ENCODE results near the gene TGM1.

Gene TGM1

GRCh38 chr14:24292118-24292807 is 29.3 kb upstream of the TGM1 start:
- DNase-seq: no peak

- DNase-seq: no peak
These were observed 28.6 kb upstream of the TGM1 start for GRCh38 chr14:24291446-24292117.

GRCh38 chr14:24290746-24291145 is 27.8 kb upstream of the TGM1 start:
- DNase-seq: no peak

DNA sequence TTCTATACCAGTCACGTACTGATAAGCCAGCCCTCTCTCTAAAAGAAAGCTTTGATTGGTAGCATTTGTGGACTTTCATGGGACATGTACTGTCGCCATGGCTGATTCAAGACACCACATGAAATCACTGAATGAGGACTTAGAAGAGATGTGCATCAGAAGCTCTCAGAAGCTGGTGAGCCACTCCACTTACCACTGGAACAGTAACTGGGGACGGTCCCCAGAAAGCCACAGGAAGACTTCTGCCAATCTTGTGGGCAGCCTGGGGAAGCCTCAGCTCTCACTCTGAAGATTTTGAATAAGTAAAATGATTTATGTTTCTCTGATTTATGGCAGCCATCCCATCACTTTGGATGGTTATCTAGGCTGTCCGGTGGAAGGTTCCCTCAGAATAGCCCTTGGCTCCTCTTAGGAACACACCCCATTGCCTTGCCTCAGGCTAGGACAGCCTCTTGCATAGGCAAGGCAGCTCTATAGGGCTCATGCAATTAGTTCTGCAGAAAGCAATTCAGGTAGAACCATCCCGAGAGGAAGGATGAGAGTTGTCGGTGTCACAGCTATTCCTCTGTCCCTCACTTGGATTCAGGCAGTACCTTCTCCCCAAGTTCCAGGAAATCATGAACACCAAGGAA is 26.8 kb upstream of the TGM1 start:
- DNase-seq: no peak

DNA sequence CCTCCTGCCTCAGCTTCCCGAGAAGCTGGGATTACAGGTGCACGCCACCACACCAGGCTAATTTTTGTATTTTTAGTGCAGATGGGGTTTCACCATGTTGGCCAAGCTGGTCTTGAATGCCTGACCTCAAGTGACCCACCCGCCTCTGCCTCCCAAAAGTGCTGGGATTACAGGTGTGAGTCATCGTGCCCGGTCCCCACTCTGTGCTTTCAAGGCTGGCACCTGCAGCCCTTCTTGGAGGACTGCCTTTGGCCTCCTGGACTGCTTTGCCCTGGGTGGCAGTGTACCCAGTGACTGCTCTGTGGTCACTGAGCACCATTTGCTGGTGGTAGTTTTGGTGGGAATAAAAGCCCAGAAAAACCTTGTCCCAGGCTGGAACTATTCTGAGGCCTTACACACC is 24.0 kb upstream of the TGM1 start:
- DNase-seq: no peak

DNA sequence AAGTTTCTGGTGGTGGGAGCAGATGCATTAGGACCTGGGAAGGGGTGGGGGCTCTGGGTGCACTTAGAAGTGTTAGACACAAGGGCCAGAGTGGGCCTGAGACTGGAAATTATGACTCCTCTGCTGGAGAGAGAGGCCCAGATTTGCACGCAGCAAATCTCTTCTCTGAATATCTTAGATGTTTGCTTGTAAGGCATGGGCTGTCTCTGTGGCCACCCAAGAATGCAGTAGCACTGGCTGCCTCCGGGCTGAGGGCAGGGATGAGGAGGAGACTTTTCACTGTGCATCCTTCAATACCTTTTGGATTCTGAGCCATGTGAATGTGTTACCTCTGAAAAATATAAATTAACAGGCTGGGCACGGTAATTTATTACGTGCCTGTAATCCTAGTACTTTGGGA is 22.4 kb upstream of the TGM1 start:
- DNase-seq: no peak

DNA sequence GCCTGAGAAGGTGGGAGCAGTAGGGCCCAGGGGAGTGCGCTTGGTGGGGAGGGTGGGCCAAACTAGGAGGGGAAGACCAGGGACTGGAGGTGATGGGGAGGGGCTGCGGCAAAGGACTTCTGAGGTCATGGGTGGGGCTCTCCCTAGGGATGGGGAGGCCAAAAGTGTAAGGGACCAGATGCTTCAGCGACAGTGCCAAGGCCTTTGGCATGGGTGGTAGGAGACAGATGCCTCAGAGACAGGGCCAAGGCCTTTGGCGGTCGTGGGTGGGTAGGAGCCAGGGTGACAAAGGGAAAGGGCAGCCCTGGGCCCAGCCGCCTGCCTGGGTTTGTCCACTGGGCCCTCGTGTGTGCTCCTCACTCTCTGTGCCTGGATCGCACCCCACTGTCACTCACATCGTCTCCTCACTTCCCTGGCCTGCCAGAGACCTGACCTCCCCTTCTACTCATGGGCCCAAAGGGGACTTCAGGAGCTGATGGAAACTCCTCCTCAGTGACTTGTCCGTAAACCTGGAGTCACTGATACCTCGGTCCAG is 21.6 kb upstream of the TGM1 start:
- DNase-seq: no peak

GRCh38 chr14:24283796-24284460 is 21.0 kb upstream of the TGM1 start:
- no peak for DNase-seq

- no peak for DNase-seq
These were observed 19.8 kb upstream of the TGM1 start for GRCh38 chr14:24282736-24283135.

DNA sequence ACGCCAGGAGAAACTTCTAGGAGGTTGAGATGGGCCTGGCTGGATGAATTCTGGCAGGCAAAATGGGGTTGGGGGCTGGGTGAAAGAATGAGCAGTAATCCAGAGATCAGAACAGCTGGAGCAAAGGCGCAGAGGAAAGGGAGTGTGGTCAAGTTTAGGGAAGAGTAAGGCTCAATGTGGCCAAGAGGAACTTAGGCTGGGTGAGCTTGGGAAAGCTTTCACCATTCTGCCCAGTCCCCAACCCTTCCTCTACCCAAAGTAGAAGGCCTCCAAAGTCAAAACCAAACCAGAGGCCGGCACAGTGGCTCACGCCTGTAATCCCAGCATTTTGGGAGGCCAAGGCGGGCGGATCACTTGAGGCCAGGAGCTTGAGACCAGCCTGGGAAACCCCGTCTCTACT is 18.7 kb upstream of the TGM1 start:
- DNase-seq: no peak

- DNase-seq: no peak
These were observed 18.0 kb upstream of the TGM1 start for GRCh38 chr14:24280797-24281460.

DNA sequence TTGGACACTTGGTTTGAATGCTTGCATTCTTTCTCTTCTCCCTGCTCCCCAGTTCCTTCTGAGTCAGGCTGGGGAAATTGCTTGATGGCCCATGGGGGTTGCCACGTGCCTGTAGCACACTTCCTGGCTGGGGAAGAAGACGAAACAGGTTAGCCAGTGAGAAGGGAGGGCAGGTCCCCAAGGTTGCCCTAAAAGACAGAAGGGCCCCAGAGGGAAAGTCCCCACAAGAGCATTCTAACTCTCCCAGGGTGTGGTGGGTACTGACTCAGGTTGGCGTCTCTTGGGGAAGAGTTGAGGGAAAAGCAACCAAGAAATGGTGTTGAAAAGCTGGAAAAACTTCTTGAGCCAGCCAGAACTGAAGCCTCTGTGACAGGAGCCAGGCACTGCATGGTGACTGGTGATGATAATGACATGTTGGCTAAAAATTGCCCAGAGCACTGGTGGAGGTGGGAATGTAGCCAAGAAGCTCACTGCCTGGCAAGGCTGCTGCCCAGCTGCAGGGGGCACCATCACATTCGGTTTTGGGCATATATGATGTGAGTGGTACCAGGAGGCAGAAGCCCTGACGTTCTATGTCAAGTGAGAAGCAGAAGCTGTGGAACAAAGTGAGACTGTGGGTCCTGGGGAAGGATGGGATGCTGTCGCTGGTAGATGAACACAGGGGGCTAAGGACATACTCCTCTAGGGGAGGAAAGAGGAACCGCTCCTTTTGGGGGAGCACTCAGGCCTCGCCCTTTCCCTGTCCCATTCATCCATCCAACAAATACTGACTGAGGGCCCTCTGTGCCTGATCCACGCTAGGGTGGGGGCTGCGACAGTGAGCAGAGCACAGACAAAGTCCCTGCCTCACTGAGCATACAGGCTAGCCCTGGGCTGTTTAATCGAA is 16.6 kb upstream of the TGM1 start:
- peak; percentile 30 for DNase-seq

- no peak for DNase-seq
These were observed 15.4 kb upstream of the TGM1 start for GRCh38 chr14:24278424-24278823.

DNA sequence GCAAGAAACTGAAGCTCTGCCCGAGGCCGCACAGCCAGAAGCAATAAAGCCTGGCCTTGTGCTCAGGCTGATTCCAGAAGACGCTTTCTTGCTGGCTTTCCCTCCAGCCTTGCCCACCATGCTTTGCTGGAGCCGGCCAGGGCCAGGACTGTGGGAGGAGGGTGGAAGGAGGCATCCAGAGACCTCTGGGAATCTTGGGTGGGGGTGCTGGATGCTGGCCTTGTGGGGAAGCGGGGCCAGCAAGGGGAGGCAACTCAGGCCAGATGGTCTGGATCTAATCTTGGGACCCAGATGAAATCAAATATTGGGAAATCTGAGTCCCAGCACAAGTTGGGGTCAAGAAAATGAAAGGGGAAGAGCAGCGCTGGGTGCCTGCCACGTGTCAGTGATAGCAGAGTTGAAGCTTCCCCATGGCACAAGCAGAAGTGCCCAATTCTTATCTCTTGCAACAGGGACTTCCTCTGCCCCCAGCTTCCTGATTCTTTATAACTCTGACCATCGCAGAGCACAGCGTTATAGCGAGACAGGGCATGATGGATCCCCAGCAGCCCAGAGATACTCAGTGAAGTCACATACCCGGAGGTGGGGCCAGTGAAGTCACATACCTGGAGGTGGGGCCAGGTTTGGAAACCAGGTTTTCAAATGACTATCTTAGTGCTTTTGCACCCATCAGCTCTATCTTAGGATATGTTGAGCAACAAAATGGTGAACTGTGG is 14.8 kb upstream of the TGM1 start:
- no peak for DNase-seq

- no peak for DNase-seq
These were observed 14.1 kb upstream of the TGM1 start for GRCh38 chr14:24277071-24277470.

DNA sequence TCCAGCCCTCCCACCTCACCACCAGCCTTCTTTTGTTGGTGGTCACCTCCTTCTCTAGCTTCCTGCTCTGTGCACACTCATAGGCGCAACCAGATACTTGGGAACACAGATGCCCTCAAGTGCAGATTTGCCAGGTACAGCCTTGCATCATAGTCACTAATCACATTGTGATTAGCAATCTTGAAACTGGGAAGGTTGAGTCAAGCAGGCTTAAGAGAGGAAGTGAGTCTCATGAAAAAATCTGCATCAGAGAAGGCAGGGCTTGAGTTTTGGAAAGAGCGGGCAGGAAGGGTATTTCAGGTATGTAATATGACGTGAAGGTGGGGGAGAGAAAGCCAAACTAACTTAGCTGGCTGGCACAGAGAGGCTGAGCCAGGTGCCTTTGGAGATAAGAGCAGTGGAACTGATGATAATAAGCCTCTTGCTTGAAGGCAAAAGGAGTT is 11.1 kb upstream of the TGM1 start:
- DNase-seq: no peak

GRCh38 chr14:24273422-24273998 is 10.5 kb upstream of the TGM1 start:
- DNase-seq: peak; percentile 26

DNA sequence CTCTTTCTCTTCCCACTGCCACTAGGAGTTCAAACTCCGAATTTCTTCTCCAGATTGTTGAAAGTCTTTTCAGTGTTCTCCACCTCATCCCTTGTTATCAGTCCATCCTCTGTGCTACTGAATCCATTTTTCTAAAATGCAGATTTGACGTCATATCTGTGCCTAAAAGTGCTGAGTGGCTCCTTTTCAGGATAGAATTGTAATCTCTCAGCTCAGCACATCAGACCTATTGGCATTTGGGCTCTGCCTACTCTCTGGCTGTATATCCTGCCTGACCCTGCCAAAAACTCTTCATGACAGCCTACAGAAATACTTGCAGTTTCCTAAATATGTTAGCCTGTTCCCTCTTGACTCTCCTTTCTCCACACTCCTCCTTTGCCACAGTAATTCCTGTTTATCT is 9.5 kb upstream of the TGM1 start:
- DNase-seq: no peak

- DNase-seq: no peak
These were observed 8.9 kb upstream of the TGM1 start for GRCh38 chr14:24271834-24272263.

DNA sequence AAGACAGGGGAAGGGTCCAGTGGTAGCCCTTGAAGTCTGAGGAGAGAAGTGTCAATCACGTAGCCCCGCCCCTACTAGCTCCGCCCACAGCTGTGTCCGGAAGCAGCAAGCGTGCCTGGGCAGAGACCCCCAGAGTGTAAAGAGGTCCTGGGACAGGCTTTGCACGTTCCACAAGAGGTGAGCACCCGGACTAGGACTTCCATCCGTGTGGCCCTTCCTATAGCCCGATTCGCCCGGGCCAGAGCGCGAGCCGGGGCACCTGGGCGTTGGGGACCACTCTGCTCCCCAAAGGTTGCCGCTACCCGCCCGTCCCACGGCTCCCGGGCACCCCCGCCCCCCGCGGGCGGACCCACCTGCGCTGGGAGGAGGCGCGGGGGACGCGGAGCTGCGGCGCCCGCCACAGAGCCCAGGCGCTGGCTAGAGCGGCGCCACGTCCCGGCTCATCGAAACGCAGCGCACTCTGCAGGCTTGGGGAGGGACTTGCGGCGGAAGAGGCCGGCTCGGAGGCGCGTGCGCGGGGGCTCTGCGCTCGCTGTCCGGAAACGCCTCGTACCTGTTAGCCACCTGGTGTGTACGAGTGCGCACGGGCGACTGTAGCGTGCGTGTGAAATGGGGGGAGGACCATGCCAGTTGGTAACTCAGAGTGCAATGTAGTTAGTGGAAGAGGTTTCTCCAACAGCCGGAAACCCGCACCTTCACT is 8.3 kb upstream of the TGM1 start, which contains the start of gene RABGGTA:
TSS of gene RABGGTA (minus strand) at position 464 of the 700 bp plus-strand sequence. CDS start 482 bp downstream, outside the sequence.
- DNase-seq: peak; percentile 96

Data from DMS53 (cell line).